GM12801 (cell line): Measurements from ENCODE around the gene CHCHD2.

Experiments
- CTCF ChIP-seq: IDR thresholded peaks from one replicate; pipeline ENCODE4 v1.5.1; 2011; ENCODE audit warnings: control low read depth; ENCODE audit not compliant: insufficient read length; ENCODE audit errors: extremely low read depth

The CHCHD2 gene

GRCh38 chr7:56106108-56107073 is at the start of gene CHCHD2:
TSS of gene CHCHD2 (minus strand) at chr7:56106476. CDS start at chr7:56106413, 63 bp downstream.
- no peak for TF ChIP-seq CTCF

- no peak for TF ChIP-seq CTCF
Observed at GRCh38 chr7:56127241-56127975, 21.1 kb upstream of the CHCHD2 start.

- no peak for TF ChIP-seq CTCF
Observed at GRCh38 chr7:56125831-56126230, 19.6 kb upstream of the CHCHD2 start.

GRCh38 chr7:56124981-56125380 is 18.7 kb upstream of the CHCHD2 start:
- no peak for TF ChIP-seq CTCF

- TF ChIP-seq CTCF: no peak
Observed at GRCh38 chr7:56121440-56121839, 15.2 kb upstream of the CHCHD2 start.

GRCh38 chr7:56115852-56116538 is 9.7 kb upstream of the CHCHD2 start, which contains the start of gene NUPR2:
TSS of gene NUPR2 (minus strand) at chr7:56116417. CDS start at chr7:56116314, 103 bp downstream.
- no peak for TF ChIP-seq CTCF

- TF ChIP-seq CTCF: no peak
Observed at GRCh38 chr7:56110611-56111010, 4.3 kb upstream of the CHCHD2 start.
